GM12878 (cell line): ENCODE data around the gene MRPL28. TPM values are rescaled to one million over a fixed set of nuclear protein-coding genes. Genes with fewer than 3 reads are reported as not detected.

Experiments
- BACH1 ChIP-seq: fragments of 450-650 bp; IDR thresholded peaks from 2 replicates; pipeline ENCODE4 v1.6.1; 2017; ENCODE audit warnings: mild to moderate bottlenecking, borderline replicate concordance
- BRCA1 ChIP-seq: IDR thresholded peaks from 2 replicates; pipeline ENCODE4 v1.6.1; 2011; ENCODE audit warnings: low read depth, low read length, improper control_type of control experiment
- CBX5 ChIP-seq: sonication (generic); IDR thresholded peaks from 2 replicates; pipeline ENCODE4 v1.6.1; 2016; ENCODE audit warnings: low read depth, moderate library complexity, mild to moderate bottlenecking, inconsistent platforms
- CREB1 ChIP-seq: IDR thresholded peaks from 2 replicates; pipeline ENCODE4 v1.6.1; 2012; ENCODE audit warnings: low read depth, mild to moderate bottlenecking, inconsistent platforms
- HCFC1 ChIP-seq: fragments of 150-350 bp; IDR thresholded peaks from 2 replicates; pipeline ENCODE4 v1.6.1; 2014; ENCODE audit warnings: low read length
- MYC ChIP-seq: IDR thresholded peaks from 2 replicates; pipeline ENCODE4 v1.6.1; 2011; ENCODE audit warnings: mild to moderate bottlenecking, low read length, moderate library complexity, inconsistent platforms; ENCODE audit not compliant: insufficient read depth, insufficient replicate concordance, insufficient read length, severe bottlenecking
- NR2C1 ChIP-seq: fragments of 450-650 bp; IDR thresholded peaks from 2 replicates; pipeline ENCODE4 v1.6.1; 2017; ENCODE audit warnings: antibody characterized with exemption, mild to moderate bottlenecking, moderate library complexity
- NRF1 ChIP-seq: conservative IDR thresholded peaks from 2 replicates; pipeline ENCODE4 v1.6.1; 2011; ENCODE audit warnings: mild to moderate bottlenecking, low read depth, low read length, improper control_type of control experiment
- PML ChIP-seq: IDR thresholded peaks from 2 replicates; pipeline ENCODE4 v1.6.1; 2012; ENCODE audit warnings: low read length, inconsistent platforms
- SIN3A ChIP-seq: IDR thresholded peaks from 2 replicates; pipeline ENCODE4 v1.6.1; 2012; ENCODE audit warnings: low read depth, low read length, improper control_type of control experiment
- TAF1 ChIP-seq: IDR thresholded peaks from 2 replicates; pipeline ENCODE4 v1.6.1; 2011; ENCODE audit warnings: mild to moderate bottlenecking, low read depth, low read length, borderline replicate concordance
- ZNF274 ChIP-seq: IDR thresholded peaks from one replicate; pipeline ENCODE4 v1.8.0; 2011; ENCODE audit not compliant: insufficient read length, insufficient read depth
- polyA plus RNA-seq, 11 experiments: library from polyadenylated mRNA; depleted of rRNA in 4 of 11; unstranded in 6 of 11; stranded (reverse) in 5 of 11; fragments of >200 nt; fragmentation: Nextera tagmentation in 4 of 11; fragmentation: Illumina TruSeq in 1 of 11; extraction: Ambion mirVana in 4 of 11; extraction: Trizol in 1 of 11; gene quantifications; 1 replicate in 1 of 11; 2 replicates in 10 of 11; pipeline versions ENCODE4 v1.2.1 to v1.2.3, GENCODE V29; 2011 to 2016; ENCODE audit warnings: inconsistent platforms in 2 of 11, missing spikeins in 2 of 11, low read depth in 1 of 11
- total RNA-seq, 4 experiments: library from RNA; depleted of rRNA in 3 of 4; stranded (reverse); fragments of >200 nt in 3 of 4; fragmentation: Illumina TruSeq in 1 of 4; extraction: Trizol in 1 of 4; gene quantifications; 2 replicates each; pipeline versions ENCODE4 v1.2.1 to v1.2.3, GENCODE V29; 2013 to 2021
- TF ChIP-seq, protein P1 (sequence below): IDR thresholded peaks from 2 replicates; pipeline ENCODE4 v1.6.1; 2012; ENCODE audit warnings: low read depth, low read length, improper control_type of control experiment
- TF ChIP-seq, protein P2 (sequence below), 3 experiments: IDR thresholded peaks in 2 of 3; conservative IDR thresholded peaks in 1 of 3; 2 replicates each; pipeline ENCODE4 v1.5.1; 2011; ENCODE audit warnings: low read depth in 3 of 3, low read length in 3 of 3, mild to moderate bottlenecking in 3 of 3, control low read depth in 2 of 3, moderate library complexity in 2 of 3, inconsistent platforms in 1 of 3, mixed read lengths in 1 of 3; ENCODE audit not compliant: control insufficient read depth in 2 of 3, insufficient read depth in 1 of 3; ENCODE audit errors: extremely low read depth in 1 of 3
- TF ChIP-seq, protein P3 (sequence below): fragments of 450-650 bp; formaldehyde crosslinking; IDR thresholded peaks from 2 replicates; pipeline ENCODE4 v1.5.0; 2022; ENCODE audit warnings: mild to moderate bottlenecking, missing genetic modification characterization
- TF ChIP-seq, protein P4 (sequence below): fragments of 450-650 bp; IDR thresholded peaks from 2 replicates; pipeline ENCODE4 v1.6.1; 2017; ENCODE audit warnings: low read depth, mild to moderate bottlenecking, moderate library complexity
- TF ChIP-seq, protein P5 (sequence below): IDR thresholded peaks from 2 replicates; pipeline ENCODE4 v1.6.1; 2011; ENCODE audit warnings: low read depth, mild to moderate bottlenecking, low read length, moderate library complexity, borderline replicate concordance; ENCODE audit errors: extremely low read depth
- TF ChIP-seq, protein P6 (sequence below): fragments of 450-650 bp; IDR thresholded peaks from 2 replicates; pipeline ENCODE4 v1.6.1; 2016; ENCODE audit warnings: mild to moderate bottlenecking

MRPL28 gene
- total and polyA plus RNA-seq, 10 of the 15 experiments (the other 5 are each of a cell fraction or from before 2014, with no cell fraction given): 1.6 to 185 (median 110) TPM

DNA sequence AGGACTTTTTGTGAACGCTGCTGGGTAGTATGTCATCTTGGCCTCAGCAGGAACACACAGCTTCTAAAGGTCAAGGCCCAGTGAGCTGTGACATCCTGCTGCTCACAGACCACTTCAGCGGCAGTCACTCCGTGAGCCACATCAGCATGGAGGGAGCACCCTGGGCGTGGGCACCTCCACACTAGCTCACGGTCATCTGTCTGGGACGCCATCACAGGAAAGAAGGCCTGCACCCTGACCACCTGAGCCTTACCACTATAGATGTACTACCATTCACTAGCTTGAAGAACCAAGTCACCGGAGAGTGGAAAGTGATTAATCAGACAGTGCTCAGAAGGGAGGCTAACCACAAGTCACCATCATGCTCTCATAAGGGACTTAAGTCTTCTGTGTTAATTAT is 21.1 kb downstream of the MRPL28 start (continued):
- TF ChIP-seq SIN3A: 0 out of 2 replicates have a peak, but pooled peaks have one; percentile 36
- TF ChIP-seq, protein P1, sequence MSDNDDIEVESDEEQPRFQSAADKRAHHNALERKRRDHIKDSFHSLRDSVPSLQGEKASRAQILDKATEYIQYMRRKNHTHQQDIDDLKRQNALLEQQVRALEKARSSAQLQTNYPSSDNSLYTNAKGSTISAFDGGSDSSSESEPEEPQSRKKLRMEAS: peak; percentile 50; the same call in 1 of the 2 replicates
- TF ChIP-seq, protein P2, sequence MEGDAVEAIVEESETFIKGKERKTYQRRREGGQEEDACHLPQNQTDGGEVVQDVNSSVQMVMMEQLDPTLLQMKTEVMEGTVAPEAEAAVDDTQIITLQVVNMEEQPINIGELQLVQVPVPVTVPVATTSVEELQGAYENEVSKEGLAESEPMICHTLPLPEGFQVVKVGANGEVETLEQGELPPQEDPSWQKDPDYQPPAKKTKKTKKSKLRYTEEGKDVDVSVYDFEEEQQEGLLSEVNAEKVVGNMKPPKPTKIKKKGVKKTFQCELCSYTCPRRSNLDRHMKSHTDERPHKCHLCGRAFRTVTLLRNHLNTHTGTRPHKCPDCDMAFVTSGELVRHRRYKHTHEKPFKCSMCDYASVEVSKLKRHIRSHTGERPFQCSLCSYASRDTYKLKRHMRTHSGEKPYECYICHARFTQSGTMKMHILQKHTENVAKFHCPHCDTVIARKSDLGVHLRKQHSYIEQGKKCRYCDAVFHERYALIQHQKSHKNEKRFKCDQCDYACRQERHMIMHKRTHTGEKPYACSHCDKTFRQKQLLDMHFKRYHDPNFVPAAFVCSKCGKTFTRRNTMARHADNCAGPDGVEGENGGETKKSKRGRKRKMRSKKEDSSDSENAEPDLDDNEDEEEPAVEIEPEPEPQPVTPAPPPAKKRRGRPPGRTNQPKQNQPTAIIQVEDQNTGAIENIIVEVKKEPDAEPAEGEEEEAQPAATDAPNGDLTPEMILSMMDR (IDR thresholded peaks at IDR 0.05 in 2 of 3, conservative IDR thresholded peaks at IDR 0.05 in 1 of 3; ENCODE audit: control insufficient read depth in 2 of 3, extremely low read depth in 1 of 3, insufficient read depth in 1 of 3, low read depth in 3 of 3, low read length in 3 of 3): no peak
- TF ChIP-seq, protein P3, sequence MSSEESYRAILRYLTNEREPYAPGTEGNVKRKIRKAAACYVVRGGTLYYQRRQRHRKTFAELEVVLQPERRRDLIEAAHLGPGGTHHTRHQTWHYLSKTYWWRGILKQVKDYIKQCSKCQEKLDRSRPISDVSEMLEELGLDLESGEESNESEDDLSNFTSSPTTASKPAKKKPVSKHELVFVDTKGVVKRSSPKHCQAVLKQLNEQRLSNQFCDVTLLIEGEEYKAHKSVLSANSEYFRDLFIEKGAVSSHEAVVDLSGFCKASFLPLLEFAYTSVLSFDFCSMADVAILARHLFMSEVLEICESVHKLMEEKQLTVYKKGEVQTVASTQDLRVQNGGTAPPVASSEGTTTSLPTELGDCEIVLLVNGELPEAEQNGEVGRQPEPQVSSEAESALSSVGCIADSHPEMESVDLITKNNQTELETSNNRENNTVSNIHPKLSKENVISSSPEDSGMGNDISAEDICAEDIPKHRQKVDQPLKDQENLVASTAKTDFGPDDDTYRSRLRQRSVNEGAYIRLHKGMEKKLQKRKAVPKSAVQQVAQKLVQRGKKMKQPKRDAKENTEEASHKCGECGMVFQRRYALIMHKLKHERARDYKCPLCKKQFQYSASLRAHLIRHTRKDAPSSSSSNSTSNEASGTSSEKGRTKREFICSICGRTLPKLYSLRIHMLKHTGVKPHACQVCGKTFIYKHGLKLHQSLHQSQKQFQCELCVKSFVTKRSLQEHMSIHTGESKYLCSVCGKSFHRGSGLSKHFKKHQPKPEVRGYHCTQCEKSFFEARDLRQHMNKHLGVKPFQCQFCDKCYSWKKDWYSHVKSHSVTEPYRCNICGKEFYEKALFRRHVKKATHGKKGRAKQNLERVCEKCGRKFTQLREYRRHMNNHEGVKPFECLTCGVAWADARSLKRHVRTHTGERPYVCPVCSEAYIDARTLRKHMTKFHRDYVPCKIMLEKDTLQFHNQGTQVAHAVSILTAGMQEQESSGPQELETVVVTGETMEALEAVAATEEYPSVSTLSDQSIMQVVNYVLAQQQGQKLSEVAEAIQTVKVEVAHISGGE (CRISPR knock-in tag): no peak
- TF ChIP-seq BACH1: no peak
- TF ChIP-seq, protein P4, sequence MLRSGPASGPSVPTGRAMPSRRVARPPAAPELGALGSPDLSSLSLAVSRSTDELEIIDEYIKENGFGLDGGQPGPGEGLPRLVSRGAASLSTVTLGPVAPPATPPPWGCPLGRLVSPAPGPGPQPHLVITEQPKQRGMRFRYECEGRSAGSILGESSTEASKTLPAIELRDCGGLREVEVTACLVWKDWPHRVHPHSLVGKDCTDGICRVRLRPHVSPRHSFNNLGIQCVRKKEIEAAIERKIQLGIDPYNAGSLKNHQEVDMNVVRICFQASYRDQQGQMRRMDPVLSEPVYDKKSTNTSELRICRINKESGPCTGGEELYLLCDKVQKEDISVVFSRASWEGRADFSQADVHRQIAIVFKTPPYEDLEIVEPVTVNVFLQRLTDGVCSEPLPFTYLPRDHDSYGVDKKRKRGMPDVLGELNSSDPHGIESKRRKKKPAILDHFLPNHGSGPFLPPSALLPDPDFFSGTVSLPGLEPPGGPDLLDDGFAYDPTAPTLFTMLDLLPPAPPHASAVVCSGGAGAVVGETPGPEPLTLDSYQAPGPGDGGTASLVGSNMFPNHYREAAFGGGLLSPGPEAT: no peak
- TF ChIP-seq PML: 0 out of 2 replicates have a peak, but pooled peaks have one; percentile 30
- no peak for TF ChIP-seq NR2C1
- TF ChIP-seq CREB1: 0 out of 2 replicates have a peak, but pooled peaks have one; percentile 29
- TF ChIP-seq NRF1: no peak
- no peak for TF ChIP-seq HCFC1
- TF ChIP-seq TAF1: no peak
- TF ChIP-seq, protein P5, sequence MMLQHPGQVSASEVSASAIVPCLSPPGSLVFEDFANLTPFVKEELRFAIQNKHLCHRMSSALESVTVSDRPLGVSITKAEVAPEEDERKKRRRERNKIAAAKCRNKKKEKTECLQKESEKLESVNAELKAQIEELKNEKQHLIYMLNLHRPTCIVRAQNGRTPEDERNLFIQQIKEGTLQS: no peak
- no peak for TF ChIP-seq ZNF274
- no peak for TF ChIP-seq BRCA1
- no peak for TF ChIP-seq MYC
- no peak for TF ChIP-seq CBX5
- TF ChIP-seq, protein P6, sequence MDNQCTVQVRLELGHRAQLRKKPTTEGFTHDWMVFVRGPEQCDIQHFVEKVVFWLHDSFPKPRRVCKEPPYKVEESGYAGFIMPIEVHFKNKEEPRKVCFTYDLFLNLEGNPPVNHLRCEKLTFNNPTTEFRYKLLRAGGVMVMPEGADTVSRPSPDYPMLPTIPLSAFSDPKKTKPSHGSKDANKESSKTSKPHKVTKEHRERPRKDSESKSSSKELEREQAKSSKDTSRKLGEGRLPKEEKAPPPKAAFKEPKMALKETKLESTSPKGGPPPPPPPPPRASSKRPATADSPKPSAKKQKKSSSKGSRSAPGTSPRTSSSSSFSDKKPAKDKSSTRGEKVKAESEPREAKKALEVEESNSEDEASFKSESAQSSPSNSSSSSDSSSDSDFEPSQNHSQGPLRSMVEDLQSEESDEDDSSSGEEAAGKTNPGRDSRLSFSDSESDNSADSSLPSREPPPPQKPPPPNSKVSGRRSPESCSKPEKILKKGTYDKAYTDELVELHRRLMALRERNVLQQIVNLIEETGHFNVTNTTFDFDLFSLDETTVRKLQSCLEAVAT: peak; percentile 20; the same call in 1 of the 2 replicates
